Measurements from ENCODE around the gene MAP3K10.

MAP3K10 gene

GRCh38 chr19:40190891-40191835 lies at the start of gene MAP3K10 (continued):
- TF ChIP-seq KLF7 (tag by site-specific recombination; IDR thresholded peaks at IDR 0.05; ENCODE audit: borderline replicate concordance) (no peak), IKZF3 (tag by site-specific recombination; IDR thresholded peaks at IDR 0.05) (no peak; the same call in 1 of the 2 replicates), TRIM28 (IDR thresholded peaks at IDR 0.05; ENCODE audit: borderline replicate concordance, low read length) (no peak), PBX3 (CRISPR knock-in tag; IDR thresholded peaks at IDR 0.05) (0 out of 2 replicates have a peak, but pooled peaks have one; percentile 39), ZNF571 (tag by site-specific recombination; IDR thresholded peaks at IDR 0.05) (no peak), ZNF202 (tag by site-specific recombination; IDR thresholded peaks at IDR 0.05; ENCODE audit: borderline replicate concordance) (peak; percentile 7; the same call in 1 of the 2 replicates), ZNF280D (tag by site-specific recombination; IDR thresholded peaks at IDR 0.05) (no peak), ZNF211 (tag by site-specific recombination; IDR thresholded peaks at IDR 0.05; ENCODE audit: low read depth) (no peak), ZNF660 (tag by site-specific recombination; IDR thresholded peaks at IDR 0.05) (peak; percentile 9; the same call in 1 of the 2 replicates), EGR2 (tag by site-specific recombination; IDR thresholded peaks at IDR 0.05; ENCODE audit: low read depth) (peak; percentile 49), ZBTB11 (tag by site-specific recombination; conservative IDR thresholded peaks at IDR 0.05; ENCODE audit: low read depth) (peak; percentile 88), ZNF157 (tag by site-specific recombination; IDR thresholded peaks at IDR 0.05) (no peak), WT1 (tag by site-specific recombination; IDR thresholded peaks at IDR 0.05) (no peak; the same call in 1 of the 2 replicates), ZBTB26 (tag by site-specific recombination; optimal IDR thresholded peaks at IDR 0.05) (peak; percentile 77), ZXDB (tag by site-specific recombination; IDR thresholded peaks at IDR 0.05) (peak; percentile 98)

- no peak for TF ChIP-seq ZSCAN18 (tag by site-specific recombination; IDR thresholded peaks at IDR 0.05)
- no peak for TF ChIP-seq ZNF223 (tag by site-specific recombination; IDR thresholded peaks at IDR 0.05)
- TF ChIP-seq YY2 (tag by site-specific recombination; IDR thresholded peaks at IDR 0.05) = 0 out of 2 replicates have a peak, but pooled peaks have one; percentile 29
- no peak for TF ChIP-seq HIC1 (tag by site-specific recombination; IDR thresholded peaks at IDR 0.05)
- H3K4me1 ChIP-seq (ENCODE audit: control insufficient read depth, insufficient read depth, low read length) = no peaks in the 10 kb centered on the region
- ChIA-PET POLR2A (no interaction called here), CTCF (interaction anchor here (0.6 to 3.7 kb wide), 16 partner anchors 10 to 604 kb away, joined by 3 to 55 read pairs (median 4); partner anchors contain the start of gene TTC9B)
- H3K36me3 ChIP-seq (ENCODE audit: control insufficient read depth in 2 of 2, insufficient read depth in 1 of 2, low read length in 2 of 2) = no peaks in the 10 kb centered on the region; a peak in 1 of 3 replicates
- no peak overlapping the region for H3K4me3 ChIP-seq (ENCODE audit: low read depth, low read length)
- H3K27ac ChIP-seq (ENCODE audit: extremely low read depth, low read depth, low read length) = no peak overlapping the region
- peaks cover 7% of the 10 kb centered on the region for H3K9me3 ChIP-seq (ENCODE audit: control insufficient read depth, insufficient read depth, low read depth, low read length)
Measured at GRCh38 chr19:40141551-40141950, 49.7 kb upstream of the MAP3K10 start.
